ENCODE results near the gene NIT2.

Gene NIT2

DNA sequence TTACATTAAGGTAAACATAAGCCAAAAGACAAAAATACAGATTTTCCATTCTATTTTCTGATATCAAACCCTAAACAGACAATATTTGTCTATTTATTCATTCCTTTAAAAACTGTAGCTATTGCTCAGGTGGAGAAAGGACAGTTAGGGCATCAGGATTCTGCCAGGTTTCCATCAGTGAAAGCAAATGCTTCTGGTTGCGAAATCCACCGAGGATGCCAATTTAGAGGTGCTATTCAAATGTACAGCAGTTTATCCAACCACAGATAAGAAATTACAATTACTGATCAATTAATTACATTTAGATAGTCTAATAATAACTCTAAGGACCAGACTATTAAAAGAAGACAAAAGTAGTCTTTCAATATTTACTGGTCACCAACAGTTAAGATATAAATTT lies 62.4 kb downstream of the NIT2 start:
- no peak for DNase-seq (ENCODE audit: low spot score)

DNA sequence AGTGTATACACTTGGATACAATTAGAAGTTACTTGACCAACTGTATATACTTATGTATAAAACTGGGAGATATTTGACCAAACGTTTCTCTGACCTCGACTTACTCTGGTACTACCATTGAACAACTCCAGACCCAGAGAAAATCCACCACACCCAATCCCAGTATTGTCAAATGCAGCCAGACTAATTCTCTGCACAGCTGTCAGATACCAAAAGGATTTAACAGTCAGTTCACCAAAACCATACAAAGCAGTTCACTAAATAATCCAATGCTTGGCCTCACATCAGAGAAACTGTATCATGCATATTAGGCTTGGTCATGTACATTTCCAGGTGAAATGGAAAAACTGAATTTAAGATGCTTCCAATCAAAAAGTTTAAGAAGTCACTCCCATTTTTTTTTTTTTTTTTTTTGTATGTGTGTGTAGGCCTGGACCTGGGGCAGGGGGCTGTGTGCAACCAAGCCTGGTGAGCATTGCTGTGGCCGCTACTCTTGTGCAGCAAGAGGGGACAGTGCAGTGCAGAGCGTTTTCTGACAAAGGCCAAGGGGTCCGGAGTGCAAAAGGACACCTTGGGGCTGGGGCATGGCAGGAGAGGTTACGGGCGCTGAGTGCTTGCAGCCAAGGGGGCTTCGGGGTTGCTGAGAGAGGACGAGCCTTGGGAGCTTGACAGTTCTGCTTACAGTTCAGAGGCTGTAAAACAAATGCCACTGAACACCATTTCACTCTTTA lies 64.9 kb downstream of the NIT2 start:
- DNase-seq (ENCODE audit: low spot score), result no peak

DNA sequence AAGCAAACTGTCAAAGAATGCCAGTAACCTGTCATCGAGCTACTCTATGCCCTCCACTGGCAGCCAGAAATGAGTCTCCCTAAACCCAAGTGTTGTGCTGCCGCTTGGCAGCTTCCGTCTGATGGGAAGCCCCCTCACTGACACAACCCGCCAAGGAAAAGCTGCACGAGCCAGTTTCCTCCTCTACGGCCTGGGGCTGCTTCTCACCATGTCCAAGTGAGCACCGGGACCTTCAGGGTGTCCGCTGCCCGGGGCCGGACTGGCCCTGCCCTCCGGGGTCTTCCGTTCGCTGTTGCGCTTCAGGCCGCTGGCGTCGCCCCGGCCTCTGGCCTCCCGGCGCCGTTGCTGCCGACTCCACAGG lies 65.8 kb downstream of the NIT2 start:
- DNase-seq (ENCODE audit: low spot score), result no peak

- DNase-seq (ENCODE audit: low spot score), result peak; percentile 97
Observed at GRCh38 chr3:100400780-100401673, 66.5 kb downstream of the NIT2 start, which contains the start of the genes LNP1 and TOMM70. TSS of gene LNP1 (plus strand) at chr3:100401539. CDS start at chr3:100429730, 28,191 bp downstream. TSS of gene TOMM70 (minus strand) at chr3:100401089. CDS start at chr3:100400949, 140 bp downstream.

GRCh38 chr3:100401674-100402041 lies 67.1 kb downstream of the NIT2 start:
- DNase-seq (ENCODE audit: low spot score), result peak; percentile 49

DNA sequence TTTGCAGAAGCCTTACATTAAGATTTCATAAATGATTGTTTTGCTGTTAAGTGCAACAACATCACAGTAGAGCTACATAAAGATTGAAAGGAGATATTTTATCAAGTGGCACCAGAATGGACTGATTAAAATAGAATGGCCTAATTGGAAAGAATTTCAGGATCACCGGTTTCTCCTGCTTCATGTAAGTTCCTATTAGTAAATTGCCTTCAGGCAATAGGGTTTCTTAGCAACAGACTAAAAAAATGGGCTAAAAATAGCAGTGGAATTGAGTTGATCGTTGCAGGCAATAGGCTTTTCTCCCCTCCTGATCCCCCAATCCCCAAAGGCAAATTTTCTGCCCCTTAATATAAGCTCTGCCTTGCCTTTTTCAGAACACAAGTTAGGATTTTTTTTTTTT lies 67.7 kb downstream of the NIT2 start:
- DNase-seq (ENCODE audit: low spot score), result peak; percentile 65

- no peak for DNase-seq (ENCODE audit: low spot score)
Observed at GRCh38 chr3:100402891-100403290, 68.3 kb downstream of the NIT2 start.

- DNase-seq (ENCODE audit: low spot score), result no peak
Observed at GRCh38 chr3:100403362-100404249, 69.0 kb downstream of the NIT2 start.

DNA sequence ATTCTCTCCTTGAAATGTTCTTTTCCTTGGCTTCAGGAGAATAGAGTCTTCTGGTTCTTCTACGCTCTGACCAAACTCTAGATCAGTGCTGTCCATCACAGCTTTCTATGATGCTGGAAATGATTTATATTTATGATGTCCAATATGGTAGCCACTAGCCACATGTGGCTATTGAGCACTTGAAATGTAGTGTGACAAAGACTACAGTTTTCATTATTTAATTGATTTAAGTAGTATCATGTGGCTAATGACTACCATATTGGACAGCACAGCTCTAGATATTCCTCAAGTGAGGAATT lies 69.6 kb downstream of the NIT2 start:
- DNase-seq (ENCODE audit: low spot score), result no peak

GRCh38 chr3:100407164-100407563 lies 72.6 kb downstream of the NIT2 start:
- DNase-seq (ENCODE audit: low spot score), result no peak

DNA sequence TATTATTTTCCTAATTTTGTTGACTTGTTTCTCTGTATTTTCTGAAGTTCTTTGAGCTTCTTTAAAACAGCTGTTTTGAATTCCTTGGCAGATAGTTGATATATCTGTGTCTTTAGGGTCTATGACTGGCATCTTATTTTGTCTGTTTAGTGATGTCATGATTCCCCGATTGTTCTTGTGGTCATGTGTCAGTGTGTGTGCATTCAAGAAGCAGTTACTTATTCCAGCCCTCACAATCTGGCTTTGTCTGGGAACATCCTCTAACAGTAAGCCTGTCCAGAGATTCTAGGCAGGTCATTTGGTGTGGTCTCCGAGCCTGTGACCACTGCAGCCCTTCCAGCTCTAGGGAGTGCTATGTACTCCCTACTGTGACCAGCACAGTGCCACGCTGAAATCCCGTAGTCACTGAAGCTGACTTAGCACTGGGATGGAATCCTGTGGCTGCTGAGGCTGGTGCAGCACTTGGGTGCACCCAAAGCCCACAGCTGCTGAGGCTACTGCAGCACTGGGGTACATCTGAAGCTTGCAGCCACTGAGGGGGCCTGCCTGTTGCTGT lies 73.5 kb downstream of the NIT2 start:
- no peak for DNase-seq (ENCODE audit: low spot score)

Measured in putamen (tissue), 1 donor.